Germinal center (tissue), 1 donor: Measurements from ENCODE around the gene NIPSNAP2.
"Not testable (repeated sequence)": the region's sequence is repeated elsewhere in the genome, so short reads cannot be mapped to it uniquely, and the experiment has no call there.

Experiments used
- DNase-seq: peaks from one replicate; pipeline ENCODE4 v3.0.0; 2012; ENCODE audit warnings: mixed read lengths, low spot score

Gene NIPSNAP2

GRCh38 chr7:55975988-55976633 lies 11.7 kb downstream of the NIPSNAP2 start:
- no peak for DNase-seq

GRCh38 chr7:55977831-55978230 lies 13.4 kb downstream of the NIPSNAP2 start:
- no peak for DNase-seq

- no peak for DNase-seq
Observed at GRCh38 chr7:55980266-55980665, 15.9 kb downstream of the NIPSNAP2 start.

GRCh38 chr7:55983537-55983936 lies 19.2 kb downstream of the NIPSNAP2 start:
- DNase-seq, result no peak

- DNase-seq, result no peak
Observed at GRCh38 chr7:55992346-55992745, 28.0 kb downstream of the NIPSNAP2 start.

GRCh38 chr7:55996856-55997500 lies 32.6 kb downstream of the NIPSNAP2 start:
- no peak for DNase-seq

- DNase-seq, result no peak
Observed at GRCh38 chr7:56003749-56004148, 39.4 kb downstream of the NIPSNAP2 start.

- DNase-seq, result no peak
Observed at GRCh38 chr7:56007167-56007652, 42.8 kb downstream of the NIPSNAP2 start.

GRCh38 chr7:56007891-56008290 lies 43.5 kb downstream of the NIPSNAP2 start:
- DNase-seq, result no peak

- no peak for DNase-seq
Observed at GRCh38 chr7:56009695-56010094, 45.3 kb downstream of the NIPSNAP2 start.

GRCh38 chr7:56017015-56017414 lies 52.6 kb downstream of the NIPSNAP2 start:
- DNase-seq, result not testable (repeated sequence)

GRCh38 chr7:56019501-56019900 lies 55.1 kb downstream of the NIPSNAP2 start:
- no peak for DNase-seq

- no peak for DNase-seq
Observed at GRCh38 chr7:56023500-56023899, 59.1 kb downstream of the NIPSNAP2 start.

- DNase-seq, result no peak
Observed at GRCh38 chr7:56026538-56026937, 62.2 kb downstream of the NIPSNAP2 start.

GRCh38 chr7:56028942-56029630 lies 64.7 kb downstream of the NIPSNAP2 start:
- no peak for DNase-seq

- no peak for DNase-seq
Observed at GRCh38 chr7:56030340-56030739, 66.0 kb downstream of the NIPSNAP2 start.

- DNase-seq, result not testable (repeated sequence)
Observed at GRCh38 chr7:56031556-56031955, 67.2 kb downstream of the NIPSNAP2 start.

GRCh38 chr7:56032578-56032977 lies 68.2 kb downstream of the NIPSNAP2 start:
- not testable (repeated sequence) for DNase-seq

GRCh38 chr7:56033671-56034432 lies 69.5 kb downstream of the NIPSNAP2 start:
- DNase-seq, result peak; percentile 83

- no peak for DNase-seq
Observed at GRCh38 chr7:56040730-56041129, 76.3 kb downstream of the NIPSNAP2 start.

GRCh38 chr7:56045758-56046157 lies 81.4 kb downstream of the NIPSNAP2 start:
- DNase-seq, result not testable (repeated sequence)

- no peak for DNase-seq
Observed at GRCh38 chr7:56046721-56047445, 82.5 kb downstream of the NIPSNAP2 start.
